Right kidney (tissue), 1 donor: ENCODE results near the gene RABGAP1L.
"Not testable (repeated sequence)": the region's sequence is repeated elsewhere in the genome, so short reads cannot be mapped to it uniquely, and the experiment has no call there.

Experiments used
- DNase-seq: peaks from one replicate; pipeline ENCODE4 v3.0.0-alpha.2; 2016

The RABGAP1L gene

DNA sequence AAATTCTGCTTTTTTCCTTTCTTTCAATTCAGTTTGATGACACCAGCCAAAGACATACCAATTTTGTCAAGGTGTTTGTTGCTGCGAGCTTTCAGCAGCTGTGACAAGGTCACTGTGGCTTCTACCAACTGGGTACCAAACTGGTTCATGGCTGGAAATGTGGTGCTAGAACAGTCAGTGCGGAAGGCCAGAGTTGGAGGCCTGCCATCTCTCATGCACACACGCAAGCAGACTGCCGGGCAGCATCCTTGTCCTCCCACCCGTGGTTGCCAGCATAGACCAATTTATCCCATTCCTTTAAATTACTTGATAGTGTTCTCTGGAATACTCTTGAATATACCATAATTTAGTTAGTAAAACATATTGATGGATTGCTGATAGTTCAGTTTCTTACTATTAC, 208.6 kb downstream of the RABGAP1L start:
- DNase-seq: no peak

DNA sequence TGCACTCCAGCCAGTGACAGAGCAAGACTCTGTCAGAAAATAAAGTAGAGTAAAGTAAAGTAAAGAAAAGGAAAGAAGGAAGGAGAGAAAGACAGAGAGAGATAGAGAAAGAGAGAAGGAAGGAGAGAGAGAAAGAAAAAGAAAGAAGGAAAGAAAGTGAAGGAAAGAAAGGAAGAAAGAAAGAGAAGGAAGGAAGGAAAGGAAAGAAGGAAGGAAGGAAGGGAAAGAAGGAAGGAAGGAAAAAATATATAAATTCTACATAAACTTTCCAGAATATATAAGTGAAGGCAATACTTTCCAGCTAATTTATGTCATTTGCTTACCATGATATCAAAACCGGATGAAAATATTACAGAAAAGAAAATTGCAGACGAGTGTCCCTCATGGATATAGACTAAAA, 216.7 kb downstream of the RABGAP1L start:
- no peak for DNase-seq

- no peak for DNase-seq
Measured at GRCh38 chr1:174391716-174392115, 232.4 kb downstream of the RABGAP1L start.

- no peak for DNase-seq
Measured at GRCh38 chr1:174393885-174394284, 234.6 kb downstream of the RABGAP1L start.

DNA sequence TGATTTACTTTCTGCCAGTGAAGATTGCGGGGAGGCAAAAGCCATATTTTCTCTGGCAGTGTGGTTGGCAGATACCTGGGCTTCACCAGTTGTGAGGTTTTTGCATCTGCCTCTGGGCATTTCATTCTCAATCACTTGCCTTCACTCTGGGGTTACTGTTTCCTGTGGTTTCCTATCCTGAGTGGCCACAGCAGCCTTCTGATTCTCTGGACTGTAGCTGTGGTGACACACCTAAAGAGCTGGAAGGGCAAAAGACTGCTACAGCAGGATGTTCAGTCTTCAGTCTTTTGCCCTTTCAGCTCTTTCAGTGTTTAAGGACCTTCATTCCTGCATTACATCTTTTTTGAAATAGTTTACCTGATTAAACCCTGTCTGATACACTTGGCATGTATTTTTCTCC, 237.9 kb downstream of the RABGAP1L start:
- DNase-seq: no peak

DNA sequence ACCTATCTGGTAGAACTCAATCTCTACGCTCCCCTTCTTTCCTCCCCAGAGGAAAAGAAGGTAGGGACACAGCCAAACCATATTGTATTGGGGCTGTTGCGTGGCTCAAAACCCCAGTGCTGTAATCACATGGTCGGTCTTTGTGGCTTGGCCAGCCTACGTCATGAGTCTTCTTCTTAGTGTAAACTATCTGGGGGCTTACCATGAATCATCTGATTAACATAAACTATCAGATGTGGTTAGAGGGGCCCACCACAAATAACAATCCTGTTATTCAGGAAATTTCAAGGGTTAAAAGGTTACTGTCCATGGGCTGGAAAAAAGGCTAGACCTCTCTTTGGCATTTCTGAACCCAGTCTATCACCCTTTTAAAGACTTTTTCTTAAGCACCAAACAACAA, 238.9 kb downstream of the RABGAP1L start:
- no peak for DNase-seq

DNA sequence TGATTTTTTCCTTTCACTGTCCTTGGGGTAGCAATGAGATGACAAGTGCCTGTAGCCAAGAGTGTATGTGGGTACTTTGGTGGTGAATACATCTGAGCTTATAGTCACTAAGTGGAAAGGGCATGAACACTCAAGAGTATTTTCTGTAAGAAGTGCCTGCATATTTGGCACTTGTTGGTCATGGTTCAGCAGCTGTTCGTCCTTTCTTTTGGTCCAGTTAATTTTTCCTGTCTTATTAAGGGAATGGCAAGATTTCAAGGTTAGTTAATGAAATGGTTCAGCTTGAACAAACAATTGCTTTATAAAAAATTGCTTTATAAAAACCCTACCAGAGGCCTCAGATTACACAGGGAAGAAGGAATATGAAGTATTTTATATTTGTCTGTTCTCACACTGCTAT, 239.9 kb downstream of the RABGAP1L start:
- no peak for DNase-seq

DNA sequence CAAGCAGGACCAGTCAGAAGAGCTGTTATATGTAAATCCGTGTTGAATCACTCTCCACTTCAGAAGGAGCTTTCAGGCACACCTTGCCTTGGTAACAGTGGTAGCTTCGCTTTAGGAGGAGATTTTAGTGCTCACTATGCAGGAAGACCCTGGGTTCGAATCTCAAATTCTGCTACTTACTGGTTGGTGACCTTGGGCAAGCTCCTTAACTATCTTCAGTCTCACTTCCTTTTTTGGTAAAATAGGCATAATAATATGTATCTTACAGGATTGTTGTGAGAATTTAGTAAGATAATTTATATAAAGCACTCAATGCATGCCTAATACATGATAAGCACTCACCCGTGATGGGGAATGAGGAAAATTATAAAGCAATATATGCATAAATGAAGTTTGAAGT, 241.8 kb downstream of the RABGAP1L start:
- DNase-seq: no peak

GRCh38 chr1:174405219-174405618, 245.9 kb downstream of the RABGAP1L start:
- DNase-seq: no peak

GRCh38 chr1:174406421-174406820, 247.1 kb downstream of the RABGAP1L start:
- DNase-seq: no peak

GRCh38 chr1:174407665-174408064, 248.3 kb downstream of the RABGAP1L start:
- DNase-seq: no peak

GRCh38 chr1:174408146-174408545, 248.8 kb downstream of the RABGAP1L start:
- no peak for DNase-seq

DNA sequence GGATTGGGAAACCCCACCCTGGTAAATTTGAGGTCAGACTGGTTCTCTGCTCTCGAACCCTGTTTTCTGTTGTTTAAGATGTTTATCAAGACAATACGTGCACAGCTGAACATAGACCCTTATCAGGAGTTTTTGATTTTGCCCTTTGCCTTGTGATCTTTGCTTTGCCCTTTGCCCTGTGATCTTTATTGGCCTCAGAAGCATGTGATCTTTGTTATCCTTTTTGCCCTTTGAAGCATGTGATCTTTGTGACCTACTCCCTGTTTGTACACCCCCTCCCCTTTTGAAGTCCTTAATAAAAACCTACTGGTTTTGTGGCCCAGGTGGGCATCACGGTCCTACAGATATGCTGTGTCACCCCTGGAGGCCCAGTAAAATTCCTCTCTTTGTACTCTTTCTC, 250.5 kb downstream of the RABGAP1L start:
- not testable (repeated sequence) for DNase-seq

DNA sequence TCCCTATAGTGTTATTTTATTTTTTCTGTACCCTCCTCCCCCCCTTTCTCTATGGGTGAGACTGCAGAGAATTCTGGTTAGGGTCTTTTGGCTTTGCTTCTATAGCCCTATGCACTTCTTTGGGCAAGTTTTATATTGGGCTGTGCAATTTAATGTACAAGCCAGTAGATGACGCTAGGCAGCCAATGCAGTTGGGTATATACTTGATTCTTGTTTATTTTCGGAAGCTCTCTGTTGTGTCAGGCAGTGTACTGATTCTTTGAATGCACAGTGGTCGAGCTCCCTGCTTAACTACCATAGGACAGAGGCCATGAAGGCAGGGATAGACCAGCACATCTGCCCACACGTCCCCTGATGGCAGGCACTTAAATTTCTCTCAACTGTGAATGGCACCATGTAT, 254.3 kb downstream of the RABGAP1L start:
- DNase-seq: no peak

GRCh38 chr1:174414203-174414602, 254.9 kb downstream of the RABGAP1L start:
- no peak for DNase-seq

GRCh38 chr1:174415506-174415905, 256.2 kb downstream of the RABGAP1L start:
- no peak for DNase-seq

- no peak for DNase-seq
Measured at GRCh38 chr1:174417921-174418320, 258.6 kb downstream of the RABGAP1L start.

DNA sequence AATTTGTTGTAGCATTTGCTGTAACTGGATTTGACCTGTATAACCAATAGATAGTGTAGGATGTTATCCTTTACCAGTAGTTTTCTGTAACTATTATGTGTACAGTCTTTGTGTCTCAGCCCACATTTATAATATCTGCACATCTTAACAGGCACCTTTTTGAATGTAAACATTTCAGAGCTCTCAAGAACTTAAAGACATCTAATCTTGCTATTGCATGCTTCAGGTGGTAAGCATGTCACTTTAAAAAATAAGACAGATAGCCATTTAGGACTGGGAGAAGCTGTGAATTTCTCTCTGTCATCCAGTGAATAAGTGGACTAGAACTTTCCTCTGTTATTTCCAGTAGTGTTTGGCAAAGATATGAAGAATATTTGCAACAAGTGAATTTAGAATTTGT, 265.8 kb downstream of the RABGAP1L start:
- no peak for DNase-seq

GRCh38 chr1:174426153-174426552, 266.8 kb downstream of the RABGAP1L start:
- no peak for DNase-seq

GRCh38 chr1:174428033-174428432, 268.7 kb downstream of the RABGAP1L start:
- no peak for DNase-seq

DNA sequence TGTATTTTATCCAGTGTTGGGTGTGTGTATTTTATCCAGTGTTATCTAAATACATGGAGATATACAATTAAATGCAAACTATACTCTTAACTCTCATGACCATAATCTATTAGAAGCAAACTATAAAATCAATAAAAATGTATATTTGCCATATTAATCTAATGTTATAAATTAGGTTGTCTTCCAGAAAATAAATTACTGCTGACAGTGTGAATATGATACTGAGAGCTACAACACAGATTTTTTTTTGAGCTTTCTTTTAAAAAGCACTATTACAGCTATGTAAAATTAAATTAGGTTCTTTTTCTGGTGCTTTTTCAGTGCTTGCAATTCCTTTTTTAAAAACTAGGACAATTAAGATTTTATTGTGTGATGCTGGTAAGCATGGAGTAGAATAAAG, 269.4 kb downstream of the RABGAP1L start:
- DNase-seq: no peak

DNA sequence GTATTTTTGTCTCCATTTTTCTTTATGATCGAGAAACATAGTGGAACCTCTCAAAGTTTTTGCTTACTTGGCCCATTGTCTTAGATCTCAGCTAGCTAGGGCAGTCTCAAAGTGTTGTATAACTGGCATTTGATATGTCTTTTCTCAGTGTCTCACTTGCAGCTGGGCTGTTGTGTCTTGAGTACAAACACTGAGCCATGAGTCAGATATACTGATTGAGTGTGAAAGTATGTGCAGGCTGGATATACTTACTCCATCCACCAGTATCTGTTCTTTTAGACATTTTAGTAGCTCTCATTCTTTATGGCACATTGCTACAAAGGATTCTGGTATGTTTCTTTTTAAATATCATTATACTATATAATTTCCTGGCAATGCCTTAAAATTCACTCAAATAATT, 274.1 kb downstream of the RABGAP1L start:
- no peak for DNase-seq

DNA sequence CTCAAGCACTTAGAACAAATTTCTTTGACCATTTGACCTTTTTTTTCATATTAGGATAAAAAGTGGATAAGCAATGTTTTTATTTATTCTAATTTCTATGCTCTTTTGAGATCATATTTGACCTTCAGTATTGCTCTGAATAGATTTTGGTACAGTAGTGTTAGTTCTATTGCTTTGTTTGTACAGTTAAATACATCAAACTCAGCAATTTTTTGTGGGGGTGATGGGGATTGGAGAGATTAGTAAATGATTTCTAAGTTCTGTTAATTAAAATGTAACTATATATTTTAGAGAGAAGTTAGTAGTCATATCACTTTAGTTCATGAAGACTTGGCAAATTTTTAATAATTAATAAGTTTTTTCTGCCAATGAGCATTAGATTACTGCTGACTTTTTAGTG, 286.0 kb downstream of the RABGAP1L start:
- DNase-seq: no peak

DNA sequence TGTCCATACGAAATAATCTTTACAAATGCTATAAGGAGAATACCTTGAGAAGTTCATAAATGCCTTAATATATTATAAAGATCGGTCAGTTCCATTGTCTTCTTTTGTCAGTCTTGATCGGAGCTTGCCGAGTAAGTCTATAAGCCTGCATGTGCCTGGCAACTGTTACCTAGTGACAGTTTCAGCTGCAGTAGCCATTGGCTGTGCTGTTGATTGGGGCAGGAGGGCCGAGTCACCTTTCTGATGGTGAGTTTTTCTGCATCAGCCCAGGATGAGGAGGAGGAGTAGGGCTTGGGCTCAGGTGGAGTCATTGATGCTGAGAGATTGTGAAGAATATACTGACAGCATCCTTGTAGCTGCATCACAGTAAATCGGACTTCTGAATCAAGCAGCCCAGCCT, 286.5 kb downstream of the RABGAP1L start:
- no peak for DNase-seq

- DNase-seq: no peak
Measured at GRCh38 chr1:174447866-174448530, 288.7 kb downstream of the RABGAP1L start, which contains the start of gene GPR52. GPR52 (plus strand) TSS chr1:174447964; CDS start chr1:174448112, 148 bp downstream.
